CD4-positive, alpha-beta T cell treated with Interleukin-17A for 4 hours (primary cell): ENCODE data around the gene MIEN1.
"Not testable (repeated sequence)": the region's sequence is repeated elsewhere in the genome, so short reads cannot be mapped to it uniquely, and the experiment has no call there.

Experiments used
- DNase-seq: peaks from one replicate; pipeline ENCODE4 v3.0.0-alpha.2; 2020; ENCODE audit warnings: mixed read lengths

MIEN1 gene

GRCh38 chr17:39739885-39740356 is 9.6 kb upstream of the MIEN1 start:
- no peak for DNase-seq

GRCh38 chr17:39738983-39739884 is 8.9 kb upstream of the MIEN1 start:
- DNase-seq = no peak

- peak; percentile 60 for DNase-seq
Observed at GRCh38 chr17:39738568-39738901, 8.2 kb upstream of the MIEN1 start.

- DNase-seq = peak; percentile 38
Observed at GRCh38 chr17:39737760-39738567, 7.6 kb upstream of the MIEN1 start, which contains the start of gene GRB7. Gene GRB7, plus strand, starts transcription at chr17:39737938. Its CDS starts 4,364 bp downstream, at chr17:39742302.

- DNase-seq = no peak
Observed at GRCh38 chr17:39737206-39737759, 7.0 kb upstream of the MIEN1 start.

GRCh38 chr17:39736319-39737165 is 6.2 kb upstream of the MIEN1 start:
- no peak for DNase-seq

GRCh38 chr17:39735882-39736281 is 5.5 kb upstream of the MIEN1 start:
- DNase-seq = no peak

GRCh38 chr17:39732586-39732985 is 2.3 kb upstream of the MIEN1 start:
- no peak for DNase-seq

- no peak for DNase-seq
Observed at GRCh38 chr17:39729280-39729851, 966 bp downstream of the MIEN1 start.

GRCh38 chr17:39727556-39727955 is 2.8 kb downstream of the MIEN1 start:
- DNase-seq = no peak

- DNase-seq = no peak
Observed at GRCh38 chr17:39726617-39727016, 3.7 kb downstream of the MIEN1 start.

- DNase-seq = not testable (repeated sequence)
Observed at GRCh38 chr17:39725923-39726322, 4.4 kb downstream of the MIEN1 start.

- DNase-seq = no peak
Observed at GRCh38 chr17:39724731-39725130, 5.6 kb downstream of the MIEN1 start.

- no peak for DNase-seq
Observed at GRCh38 chr17:39722965-39723848, 7.1 kb downstream of the MIEN1 start.

- DNase-seq = no peak
Observed at GRCh38 chr17:39722104-39722503, 8.2 kb downstream of the MIEN1 start.

GRCh38 chr17:39719563-39720355 is 10.6 kb downstream of the MIEN1 start:
- no peak for DNase-seq

GRCh38 chr17:39717660-39718059 is 12.7 kb downstream of the MIEN1 start:
- DNase-seq = no peak

- no peak for DNase-seq
Observed at GRCh38 chr17:39716879-39717536, 13.3 kb downstream of the MIEN1 start.

GRCh38 chr17:39716073-39716818 is 14.1 kb downstream of the MIEN1 start:
- DNase-seq = no peak
